GM19025 (cell line): ENCODE measurements around the gene CD2BP2.

Experiments used
- ATAC-seq: cut with Tn5 transposase; IDR thresholded peaks from one replicate; pipeline ENCODE4 v1.9.1; 2021; ENCODE audit warnings: mild to moderate bottlenecking, low read depth, moderate library complexity; ENCODE audit not compliant: unreplicated experiment

CD2BP2 gene

GRCh38 chr16:30365200-30365599 lies 10.1 kb upstream of the CD2BP2 start:
- ATAC-seq, result no peak

- no peak for ATAC-seq
These were observed 6.1 kb upstream of the CD2BP2 start for GRCh38 chr16:30361180-30361579.

DNA sequence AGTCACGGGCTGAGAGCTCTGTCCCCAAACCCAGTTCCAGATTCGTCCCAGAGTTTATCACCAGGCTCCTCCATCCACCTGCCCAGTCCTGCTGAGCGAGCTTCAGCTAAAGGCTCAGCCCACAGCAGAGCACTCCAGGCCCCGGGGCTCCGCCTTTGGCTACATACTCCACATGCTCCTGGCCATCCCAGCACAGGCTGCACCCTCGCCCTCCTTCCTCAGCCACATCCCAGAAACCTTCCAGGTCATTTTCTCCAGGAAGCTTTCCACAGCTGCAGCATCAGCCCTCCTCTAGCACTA lies 4.7 kb upstream of the CD2BP2 start:
- no peak for ATAC-seq

DNA sequence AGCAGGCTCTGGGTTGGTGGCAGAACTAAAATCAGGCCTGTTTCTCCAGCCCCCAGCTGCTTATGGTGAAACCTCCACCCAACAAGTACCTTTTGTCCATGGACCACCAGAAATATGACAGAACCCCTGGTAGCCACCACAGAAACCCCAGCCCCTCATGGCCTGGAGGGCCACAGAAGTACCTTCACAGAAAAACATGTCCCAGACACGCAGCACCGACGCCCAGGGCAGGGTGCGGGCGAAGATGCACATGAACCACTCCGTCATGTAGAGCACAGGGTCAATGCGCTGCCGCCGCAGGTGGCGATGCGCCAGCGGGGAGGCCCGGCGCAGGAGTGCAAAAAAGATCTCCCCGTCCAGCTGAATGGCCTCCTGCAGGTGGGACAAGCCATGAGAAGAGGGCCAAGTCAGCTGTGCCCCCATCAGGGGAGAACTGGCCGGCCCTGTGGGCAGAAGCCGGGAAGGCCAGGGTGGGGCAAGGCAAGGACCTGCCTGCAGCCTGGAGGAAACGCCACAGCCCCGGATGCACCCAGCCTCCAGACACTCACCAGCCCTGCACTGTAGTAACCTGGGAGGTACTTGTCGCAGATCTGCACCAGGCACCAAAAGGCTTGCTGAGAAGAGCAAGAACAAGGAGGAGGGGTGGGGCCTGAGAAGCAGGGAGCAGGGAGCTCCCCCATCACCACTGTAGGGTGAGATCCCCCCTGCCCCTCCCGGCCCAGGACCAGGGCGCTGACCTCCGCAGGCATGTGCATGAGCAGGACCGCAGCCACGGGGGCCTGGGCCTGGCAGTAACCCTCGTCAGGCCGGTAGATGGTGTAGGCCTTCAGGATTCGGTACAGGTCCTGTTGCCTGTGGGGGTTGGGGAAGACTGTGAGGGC lies 4.1 kb upstream of the CD2BP2 start:
- no peak for ATAC-seq

- no peak for ATAC-seq
These were observed 3.4 kb upstream of the CD2BP2 start for GRCh38 chr16:30358577-30358936.

DNA sequence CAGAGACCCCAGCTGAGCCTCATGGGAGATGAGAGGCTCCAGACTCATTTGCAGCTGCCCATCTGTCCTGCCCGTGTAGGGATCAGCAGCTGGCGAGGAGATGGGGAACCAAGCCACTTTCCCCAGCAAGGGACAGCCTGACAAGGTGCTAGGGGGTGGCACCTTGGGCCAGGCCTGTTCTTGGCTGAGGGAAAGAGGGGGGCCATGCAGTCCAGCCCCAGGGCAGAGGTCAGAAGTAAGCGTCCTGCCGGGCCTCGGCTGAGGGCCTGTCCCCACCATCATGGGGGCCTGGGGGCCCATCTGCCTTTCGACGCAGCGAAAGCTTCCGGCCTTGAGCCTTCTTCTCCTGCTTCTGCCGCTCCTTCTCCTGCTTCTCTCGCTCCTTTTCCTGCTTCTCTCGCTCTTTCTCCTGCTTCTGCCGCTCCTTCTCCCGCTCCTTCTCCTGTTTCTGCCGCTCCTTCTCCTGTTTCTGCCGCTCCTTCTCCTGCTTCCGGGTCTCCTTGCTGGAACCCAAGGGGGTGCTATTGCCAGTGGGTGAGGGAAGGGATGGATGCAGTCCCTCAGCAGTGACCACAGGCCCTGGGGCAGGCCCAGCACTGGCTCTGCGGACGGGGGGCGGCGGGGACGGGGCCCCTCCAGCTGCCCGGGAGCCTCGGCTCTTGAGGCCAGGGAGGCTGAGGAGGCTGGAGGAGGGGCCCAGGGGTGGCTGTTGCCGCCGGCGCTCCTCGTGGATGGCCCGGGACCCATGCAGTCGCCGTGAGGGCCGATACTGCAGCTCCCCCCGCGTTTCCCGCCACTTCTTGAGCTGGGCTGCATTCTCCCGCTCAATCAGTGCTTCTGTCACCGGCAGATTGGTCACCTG lies 2.8 kb upstream of the CD2BP2 start:
- ATAC-seq, result no peak

DNA sequence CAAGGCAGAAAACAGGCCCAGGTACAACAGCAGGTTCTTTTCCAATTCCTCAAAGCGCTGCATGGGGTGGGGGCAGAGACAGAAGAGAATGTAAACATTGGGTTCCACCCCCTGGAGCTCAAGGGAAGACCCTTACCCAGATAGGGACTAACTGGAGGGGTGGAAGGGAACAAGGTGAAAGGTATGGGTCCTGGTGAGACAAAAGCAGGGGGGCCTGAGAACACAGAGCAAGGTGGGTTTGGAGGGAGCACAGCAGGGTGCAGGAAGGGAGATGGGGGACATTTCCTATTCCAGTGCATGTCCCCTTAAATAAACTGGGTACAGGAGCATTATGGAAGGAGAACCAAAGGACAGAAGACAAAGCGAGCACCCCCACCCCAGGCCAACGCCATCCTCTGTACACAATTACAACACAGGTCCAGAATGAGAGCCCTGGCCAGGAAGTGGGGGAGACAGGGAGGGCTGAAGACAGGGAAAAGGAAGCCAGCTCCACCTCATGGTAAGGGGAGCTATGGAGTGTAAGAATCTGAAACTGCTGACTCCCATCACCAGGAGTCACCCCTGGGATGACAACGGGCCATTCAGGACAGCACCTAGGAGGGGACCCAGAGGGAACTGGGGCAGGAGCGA lies 2.1 kb upstream of the CD2BP2 start:
- ATAC-seq, result no peak

GRCh38 chr16:30356401-30357084 lies 1.4 kb upstream of the CD2BP2 start:
- ATAC-seq, result no peak

GRCh38 chr16:30355954-30356308 lies 823 bp upstream of the CD2BP2 start:
- ATAC-seq, result no peak

GRCh38 chr16:30354423-30355143 lies 525 bp downstream of the CD2BP2 start:
- no peak for ATAC-seq

DNA sequence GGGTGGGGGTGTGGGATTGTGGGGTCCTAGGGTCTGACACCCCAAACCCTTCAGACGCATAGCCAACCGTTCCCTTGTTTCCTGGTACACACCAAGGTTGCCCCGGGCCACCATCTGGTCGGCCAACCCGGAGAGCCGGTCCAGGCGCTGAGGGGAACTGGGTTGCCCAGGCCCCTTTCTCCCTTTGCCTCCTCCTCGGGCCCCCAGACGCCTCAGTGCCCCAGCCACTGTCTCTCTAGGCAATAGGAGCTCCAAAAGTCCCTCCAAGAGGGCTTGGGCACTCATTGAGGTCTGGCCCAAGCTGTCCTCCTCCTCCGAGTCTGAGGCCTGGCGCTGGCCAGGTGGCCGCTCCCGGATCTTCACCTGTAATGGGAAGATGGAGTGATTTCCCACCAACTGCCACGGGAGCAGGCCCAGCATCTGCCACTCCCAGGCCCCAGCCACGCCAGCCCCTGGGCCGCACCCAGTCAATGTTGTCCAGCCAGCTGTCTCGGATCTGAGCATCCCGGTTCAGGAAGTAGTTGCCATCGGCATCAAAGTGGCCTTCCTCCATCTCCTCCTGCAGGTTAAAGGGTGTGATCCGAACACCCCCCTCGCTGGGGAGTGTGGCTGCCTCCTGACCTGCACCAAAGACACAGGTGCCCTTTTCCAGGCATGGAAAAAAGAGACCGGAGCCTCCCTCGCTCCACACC lies 1.5 kb downstream of the CD2BP2 start:
- ATAC-seq, result no peak

DNA sequence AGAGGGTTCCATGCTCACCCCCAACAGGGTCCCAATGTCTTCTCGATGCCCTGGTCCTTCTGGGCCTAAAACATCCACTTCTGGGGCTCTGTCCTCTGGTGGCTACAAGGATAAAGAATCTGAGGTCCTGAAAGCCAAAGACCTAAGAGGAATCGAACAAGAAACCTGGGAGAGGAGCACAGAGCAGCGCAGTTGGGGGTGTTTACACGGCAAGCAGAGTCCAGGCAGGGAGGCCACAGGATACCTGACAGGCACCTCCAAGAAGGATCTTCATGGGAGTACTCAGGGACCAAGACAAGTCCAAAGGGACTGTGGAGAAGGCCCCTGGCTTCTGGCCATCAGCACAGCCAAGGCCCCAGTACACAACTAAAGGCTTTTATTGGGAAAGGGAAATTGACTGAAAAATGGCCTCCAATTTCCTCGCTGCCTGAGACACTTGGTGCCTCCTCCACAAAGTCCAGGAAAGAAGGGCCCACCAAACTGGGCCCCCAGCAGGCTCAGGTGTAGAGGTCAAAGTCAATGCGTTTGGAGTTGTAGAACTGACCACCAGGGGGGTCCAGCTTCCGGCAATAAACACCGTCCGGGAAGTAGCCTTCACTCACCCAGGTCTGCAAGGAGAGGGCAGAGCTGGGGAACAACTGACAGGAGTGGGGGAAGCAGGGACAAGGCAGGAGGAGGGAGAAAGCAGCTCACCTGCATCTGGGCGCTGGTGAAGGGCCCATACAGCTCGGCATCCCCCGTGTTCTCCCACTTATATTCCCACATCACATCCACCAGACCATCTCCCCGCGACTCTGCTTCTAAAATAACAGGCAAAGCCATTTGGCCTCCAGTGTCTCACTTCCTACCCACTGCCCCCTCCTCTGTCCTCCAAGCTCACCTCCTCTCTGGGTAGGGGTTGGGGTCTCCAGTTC lies 2.4 kb downstream of the CD2BP2 start:
- no peak for ATAC-seq

GRCh38 chr16:30351586-30352419 lies 3.3 kb downstream of the CD2BP2 start:
- no peak for ATAC-seq

GRCh38 chr16:30351001-30351441 lies 4.1 kb downstream of the CD2BP2 start:
- no peak for ATAC-seq

- ATAC-seq, result no peak
These were observed 4.8 kb downstream of the CD2BP2 start for GRCh38 chr16:30350134-30350871.

GRCh38 chr16:30349675-30350074 lies 5.4 kb downstream of the CD2BP2 start:
- no peak for ATAC-seq

DNA sequence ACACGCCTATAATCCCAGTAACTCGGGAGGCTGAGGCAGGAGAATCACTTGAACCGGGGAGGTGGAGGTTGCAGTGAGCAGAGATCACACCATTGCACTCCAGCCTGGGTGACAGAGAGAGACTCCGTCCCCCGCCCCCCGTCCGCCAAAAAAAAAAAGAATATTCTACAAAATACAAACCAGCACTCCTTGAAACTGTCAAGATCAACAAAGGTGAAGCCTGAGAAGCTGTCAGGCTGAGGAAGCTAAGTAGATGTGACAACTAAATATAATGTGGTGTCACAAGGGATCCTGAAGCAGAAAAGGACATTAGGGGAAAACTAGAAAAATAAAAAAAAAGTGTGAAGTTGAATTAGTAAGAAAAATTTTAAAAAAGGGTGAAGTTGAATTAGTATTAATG lies 6.2 kb downstream of the CD2BP2 start:
- ATAC-seq, result no peak
